ENCODE measurements around the gene TMEM229B.
A peak's percentile ranks its signal among the peaks of the same experiment; 100 is the strongest.

The TMEM229B gene

DNA sequence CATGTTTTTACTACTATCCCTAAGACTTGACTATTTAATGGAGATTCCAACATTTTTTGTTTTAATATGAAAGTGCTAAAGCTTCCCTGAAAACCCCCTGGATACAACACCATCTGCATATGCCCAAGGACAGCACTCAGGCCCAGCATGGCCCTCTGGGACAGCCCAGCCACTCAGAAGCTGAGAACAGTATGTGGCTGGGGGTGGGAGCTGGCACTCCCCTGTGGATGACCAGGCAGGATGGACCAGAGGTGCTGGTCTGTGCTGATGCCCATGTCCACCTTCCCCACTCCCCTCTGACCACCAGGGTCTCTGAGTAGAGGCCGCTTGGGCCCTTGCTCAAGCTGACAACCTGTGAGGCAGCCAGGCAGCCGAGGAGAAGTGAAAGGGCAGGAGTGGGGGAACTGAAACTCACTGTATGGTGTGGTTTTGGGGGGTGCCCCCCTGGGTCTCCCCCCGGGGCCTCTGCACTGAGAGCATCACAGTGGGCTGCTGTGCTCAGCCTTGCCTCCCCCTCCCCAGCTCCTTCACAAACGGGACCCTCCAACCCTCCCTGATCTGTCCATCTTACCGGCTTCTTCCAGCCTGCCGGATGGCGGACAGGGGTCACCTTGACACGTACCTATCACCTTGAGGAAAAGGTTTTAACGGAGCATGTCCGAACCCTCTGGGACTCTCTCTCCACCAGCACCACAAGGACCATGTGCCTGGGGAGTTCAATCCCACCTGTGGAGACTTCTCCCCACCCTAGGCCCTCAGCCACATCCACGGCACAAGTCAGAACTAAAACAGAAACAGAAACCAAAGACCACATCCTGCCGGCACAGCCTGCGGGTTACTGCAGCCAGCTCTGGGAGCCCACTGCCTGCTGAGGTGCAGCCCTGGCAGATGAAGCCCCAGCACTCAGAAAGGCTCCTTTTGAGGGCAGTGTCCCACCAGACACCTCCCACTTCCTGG lies at the start of gene TMEM229B:
Gene TMEM229B (minus strand): TSS at position 785 of the 957 bp plus-strand sequence. CDS start 14,798 bp downstream, outside the sequence.
- no peak within 1 kb of the TSS for H3K4me3 ChIP-seq (ENCODE audit: low read depth, low read length)
- H3K4me1 ChIP-seq (ENCODE audit: control insufficient read depth, insufficient read depth, low read length): peaks cover 20% of the 10 kb centered on the region
- no peak within 1 kb of the TSS for H3K27ac ChIP-seq (ENCODE audit: low read depth, low read length)
- H3K9me3 ChIP-seq (ENCODE audit: control insufficient read depth, insufficient read depth, low read depth, low read length): peaks cover 10% of the 10 kb centered on the region
- H3K9ac ChIP-seq (ENCODE audit: low read length): no peak within 1 kb of the TSS
- no peaks in the 10 kb centered on the region for H3K36me3 ChIP-seq (ENCODE audit: control insufficient read depth, insufficient read depth, low read length)
- no peaks in the 10 kb centered on the region for H3K27me3 ChIP-seq (ENCODE audit: control insufficient read depth, insufficient read depth, low read length)

DNA sequence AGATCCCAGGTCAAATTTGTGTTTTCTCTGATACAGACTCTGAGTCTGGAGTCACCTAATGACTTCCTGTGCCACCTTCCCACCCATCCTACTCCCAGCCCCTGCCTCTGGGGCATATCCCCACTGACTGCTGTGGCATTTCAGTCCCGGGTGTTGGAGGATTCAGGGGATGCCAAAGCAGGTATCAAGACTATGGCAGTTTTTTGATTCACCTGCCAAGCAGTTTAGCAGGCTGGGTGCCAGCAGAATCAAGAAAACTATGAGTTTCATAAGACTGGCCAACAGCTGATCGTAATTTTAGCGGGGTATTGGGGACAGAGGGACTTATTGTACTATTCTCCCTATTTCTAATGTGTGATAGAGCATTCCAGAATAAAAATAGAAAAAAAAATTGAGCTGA lies 49.2 kb upstream of the TMEM229B start:
- Histone ChIP-seq H3K9ac (ENCODE audit: low read length) (no peak overlapping the region), H3K4me3 (ENCODE audit: low read depth, low read length) (no peak overlapping the region), H3K27ac (ENCODE audit: low read depth, low read length) (no peak overlapping the region), H3K36me3 (ENCODE audit: control insufficient read depth, insufficient read depth, low read length) (no peaks in the 10 kb centered on the region), H3K27me3 (ENCODE audit: control insufficient read depth, insufficient read depth, low read length) (no peaks in the 10 kb centered on the region), H3K4me1 (ENCODE audit: control insufficient read depth, insufficient read depth, low read length) (peaks cover 37% of the 10 kb centered on the region), H3K9me3 (ENCODE audit: control insufficient read depth, insufficient read depth, low read depth, low read length) (no peaks in the 10 kb centered on the region)

DNA sequence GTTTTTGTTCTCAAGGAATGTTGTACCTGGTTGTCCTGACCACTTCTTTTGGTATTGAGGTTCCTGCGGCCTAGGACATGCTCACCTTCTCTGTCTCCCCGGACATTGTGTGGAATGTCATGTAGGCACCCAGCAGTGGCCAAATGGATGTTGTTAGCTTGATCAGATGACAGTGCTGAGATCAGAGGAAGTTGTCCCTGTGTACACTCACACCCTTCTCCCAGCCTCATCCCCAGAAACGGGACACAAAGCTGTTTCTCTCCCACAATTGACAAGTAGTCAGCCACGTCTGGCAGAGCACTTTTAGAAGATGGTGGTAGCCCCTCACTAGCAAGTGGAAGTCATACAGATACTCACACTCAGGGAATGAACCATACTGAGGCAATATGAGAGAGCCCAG lies 47.6 kb upstream of the TMEM229B start:
- H3K27me3 ChIP-seq (ENCODE audit: control insufficient read depth, insufficient read depth, low read length): no peaks in the 10 kb centered on the region
- H3K27ac ChIP-seq (ENCODE audit: low read depth, low read length): no peak overlapping the region
- peaks cover 32% of the 10 kb centered on the region for H3K4me1 ChIP-seq (ENCODE audit: control insufficient read depth, insufficient read depth, low read length)
- no peaks in the 10 kb centered on the region for H3K9me3 ChIP-seq (ENCODE audit: control insufficient read depth, insufficient read depth, low read depth, low read length)
- H3K36me3 ChIP-seq (ENCODE audit: control insufficient read depth, insufficient read depth, low read length): no peaks in the 10 kb centered on the region
- H3K9ac ChIP-seq (ENCODE audit: low read length): no peak overlapping the region
- no peak overlapping the region for H3K4me3 ChIP-seq (ENCODE audit: low read depth, low read length)

DNA sequence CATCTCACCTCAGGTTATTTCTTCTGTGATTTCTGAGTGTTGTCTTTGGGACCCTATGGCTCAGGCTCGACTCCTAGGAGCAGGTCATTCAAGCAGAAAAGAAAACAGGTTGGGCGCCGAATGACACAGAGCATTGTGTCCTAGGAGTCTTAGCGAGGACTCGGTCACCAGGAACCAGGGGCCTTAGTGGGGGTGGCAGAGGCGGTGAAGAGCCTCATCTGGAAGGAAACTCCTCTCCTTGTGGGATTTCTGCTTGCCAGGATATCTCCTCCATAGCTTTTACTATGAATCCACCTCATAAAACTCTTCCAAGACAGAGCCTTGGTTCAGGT lies 45.2 kb upstream of the TMEM229B start:
- H3K9me3 ChIP-seq (ENCODE audit: control insufficient read depth, insufficient read depth, low read depth, low read length): no peaks in the 10 kb centered on the region
- H3K36me3 ChIP-seq (ENCODE audit: control insufficient read depth, insufficient read depth, low read length): no peaks in the 10 kb centered on the region
- peaks cover 16% of the 10 kb centered on the region for H3K4me1 ChIP-seq (ENCODE audit: control insufficient read depth, insufficient read depth, low read length)
- peak overlapping the region; percentile 71 for H3K9ac ChIP-seq (ENCODE audit: low read length)
- H3K4me3 ChIP-seq (ENCODE audit: low read depth, low read length): peak overlapping the region; percentile 80
- no peak overlapping the region; the same call in 1 of the 2 replicates for H3K27ac ChIP-seq (ENCODE audit: low read depth, low read length)
- H3K27me3 ChIP-seq (ENCODE audit: control insufficient read depth, insufficient read depth, low read length): no peaks in the 10 kb centered on the region

DNA sequence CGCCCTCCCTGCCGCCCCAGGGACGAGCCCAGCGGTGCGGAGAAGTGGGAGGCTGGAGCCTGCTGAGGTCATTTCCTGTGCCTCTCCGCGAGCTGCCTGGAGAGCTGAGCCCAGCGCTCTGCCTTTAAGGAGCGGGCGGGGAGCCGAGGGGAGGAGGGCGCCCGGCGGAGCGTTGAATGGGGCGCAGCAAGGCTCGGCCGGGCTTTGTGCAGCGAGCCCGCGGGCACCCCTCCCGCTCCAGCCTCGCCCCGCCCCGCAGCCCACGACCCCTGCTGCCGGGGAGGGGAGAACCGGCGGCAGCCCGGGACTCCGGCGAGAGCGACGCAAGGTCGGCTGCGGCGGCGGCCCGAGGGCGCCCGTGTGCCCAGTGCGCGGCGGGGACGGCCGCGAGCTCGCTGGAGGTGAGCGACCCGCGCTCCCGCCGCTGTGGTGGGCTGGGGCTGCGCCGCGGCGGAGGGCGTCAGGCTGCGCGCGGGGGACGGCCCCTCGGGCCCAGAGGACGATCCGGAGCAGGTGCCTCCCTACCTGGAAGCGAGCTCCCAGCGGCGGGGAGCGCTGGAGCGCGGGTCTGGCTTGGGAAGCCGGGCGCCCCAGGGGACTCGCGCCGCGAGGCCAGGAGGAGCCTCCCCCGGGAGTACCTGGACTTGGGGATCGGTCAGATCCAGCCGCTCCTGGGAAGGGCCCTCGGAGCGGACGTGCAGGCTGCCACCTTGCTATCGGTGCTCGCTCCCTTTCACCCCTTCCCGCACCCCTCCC lies 44.7 kb upstream of the TMEM229B start, which contains the start of gene PLEKHH1:
Gene PLEKHH1 (plus strand): TSS at position 293 of the 756 bp plus-strand sequence. CDS start 8,578 bp downstream, outside the sequence.
- Histone ChIP-seq H3K36me3 (ENCODE audit: control insufficient read depth, insufficient read depth, low read length) (no peaks in the 10 kb centered on the region), H3K9me3 (ENCODE audit: control insufficient read depth, insufficient read depth, low read depth, low read length) (no peaks in the 10 kb centered on the region), H3K4me3 (ENCODE audit: low read depth, low read length) (peak within 1 kb of the TSS; percentile 80), H3K9ac (ENCODE audit: low read length) (peak within 1 kb of the TSS; percentile 71), H3K27me3 (ENCODE audit: control insufficient read depth, insufficient read depth, low read length) (no peaks in the 10 kb centered on the region), H3K4me1 (ENCODE audit: control insufficient read depth, insufficient read depth, low read length) (peaks cover 10% of the 10 kb centered on the region; the same call in 1 of the 2 replicates), H3K27ac (ENCODE audit: low read depth, low read length) (peak within 1 kb of the TSS; percentile 55; the same call in 1 of the 2 replicates)

DNA sequence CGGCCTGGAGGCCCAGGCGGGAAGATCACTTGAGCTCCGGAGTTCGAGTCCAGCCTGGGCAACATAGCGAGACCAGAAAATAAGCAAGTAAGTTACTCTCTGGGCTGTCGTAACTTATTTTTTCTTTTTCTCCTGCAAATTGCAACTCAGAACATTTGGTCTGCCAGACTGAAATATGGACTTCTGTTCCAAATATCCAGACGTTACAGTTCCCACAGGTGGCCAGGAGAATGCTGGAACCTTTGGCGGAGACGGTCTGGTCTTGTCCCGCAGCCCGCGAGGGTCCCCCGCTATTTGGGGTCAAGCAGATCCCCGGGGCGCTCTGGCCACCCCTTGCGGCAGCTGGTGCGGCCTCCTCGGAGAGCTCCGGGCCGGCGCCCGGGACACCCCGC lies 44.1 kb upstream of the TMEM229B start:
- H3K4me3 ChIP-seq (ENCODE audit: low read depth, low read length): peak overlapping the region; percentile 80
- no peaks in the 10 kb centered on the region for H3K27me3 ChIP-seq (ENCODE audit: control insufficient read depth, insufficient read depth, low read length)
- peak overlapping the region; percentile 71 for H3K9ac ChIP-seq (ENCODE audit: low read length)
- H3K9me3 ChIP-seq (ENCODE audit: control insufficient read depth, insufficient read depth, low read depth, low read length): no peaks in the 10 kb centered on the region
- peaks cover 9% of the 10 kb centered on the region; the same call in 1 of the 2 replicates for H3K4me1 ChIP-seq (ENCODE audit: control insufficient read depth, insufficient read depth, low read length)
- H3K27ac ChIP-seq (ENCODE audit: low read depth, low read length): peak overlapping the region; percentile 55; the same call in 1 of the 2 replicates
- H3K36me3 ChIP-seq (ENCODE audit: control insufficient read depth, insufficient read depth, low read length): no peaks in the 10 kb centered on the region

DNA sequence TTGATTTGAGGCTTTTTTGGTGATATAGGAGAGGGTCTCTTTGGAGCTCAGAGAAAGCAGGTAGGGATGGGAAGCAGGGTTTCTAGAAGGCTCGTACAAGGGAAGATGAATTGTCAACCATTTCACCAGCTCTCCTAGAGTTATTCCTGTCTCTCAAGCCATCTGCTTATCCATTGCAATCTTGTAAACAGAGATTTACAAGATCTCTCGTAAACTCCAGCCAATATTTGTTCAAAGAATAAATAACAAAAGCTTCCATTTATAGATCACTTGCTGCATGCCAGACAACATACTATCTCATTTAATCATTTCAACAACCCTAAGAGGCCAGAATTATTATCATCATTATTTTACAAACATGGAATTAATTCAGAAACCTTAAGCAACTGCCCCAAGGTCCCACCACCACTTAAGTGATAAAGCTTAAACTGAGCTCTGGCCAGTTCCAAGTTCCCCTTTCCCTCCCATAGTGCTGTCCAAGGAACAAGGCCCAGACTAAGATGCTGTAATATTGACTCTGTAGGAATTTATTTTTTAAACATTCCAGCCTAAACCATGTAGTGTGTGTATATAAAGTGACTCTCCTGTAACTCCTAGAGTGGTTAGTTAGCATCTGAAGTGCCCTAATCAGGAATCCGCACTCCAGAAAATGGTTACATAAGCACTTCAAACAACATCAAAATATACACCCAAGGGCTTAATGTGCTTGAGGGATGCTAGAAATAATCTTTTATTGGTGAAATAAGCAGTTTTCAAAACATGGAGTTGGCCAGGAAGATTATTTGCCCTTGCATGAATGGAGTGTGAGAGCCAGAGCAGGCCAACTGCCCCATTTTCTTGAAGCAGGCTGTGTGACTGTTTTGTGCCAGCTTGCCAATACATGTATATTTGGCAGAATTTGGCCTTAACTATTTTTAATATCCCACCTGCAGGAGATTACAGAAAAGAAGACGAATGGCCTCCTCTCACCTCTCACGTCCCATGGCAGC lies 41.7 kb upstream of the TMEM229B start:
- Histone ChIP-seq H3K4me1 (ENCODE audit: control insufficient read depth, insufficient read depth, low read length) (peaks cover 13% of the 10 kb centered on the region; the same call in 1 of the 2 replicates), H3K4me3 (ENCODE audit: low read depth, low read length) (no peak overlapping the region), H3K9ac (ENCODE audit: low read length) (no peak overlapping the region), H3K27me3 (ENCODE audit: control insufficient read depth, insufficient read depth, low read length) (no peaks in the 10 kb centered on the region), H3K27ac (ENCODE audit: low read depth, low read length) (no peak overlapping the region), H3K36me3 (ENCODE audit: control insufficient read depth, insufficient read depth, low read length) (no peaks in the 10 kb centered on the region), H3K9me3 (ENCODE audit: control insufficient read depth, insufficient read depth, low read depth, low read length) (no peaks in the 10 kb centered on the region)

DNA sequence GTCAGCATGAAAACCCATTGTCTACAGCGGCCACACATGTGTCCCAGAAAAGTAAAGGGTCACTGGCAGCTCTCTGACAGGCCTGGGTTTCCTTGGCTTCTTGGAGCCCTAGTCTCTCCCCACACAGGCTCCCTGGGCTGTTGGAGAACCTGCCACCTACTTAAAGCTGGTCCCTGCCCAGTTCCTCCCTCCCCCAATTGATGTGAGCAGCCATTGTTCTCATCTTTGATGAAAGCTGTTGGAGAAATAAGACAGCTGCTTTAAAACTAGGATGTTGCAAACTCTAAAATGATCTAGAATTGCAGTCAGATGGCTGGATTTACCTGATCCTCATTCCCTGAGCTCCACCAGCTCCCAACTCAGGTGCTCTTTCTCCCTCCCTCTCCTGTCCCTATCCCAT lies 39.8 kb upstream of the TMEM229B start:
- H3K4me1 ChIP-seq (ENCODE audit: control insufficient read depth, insufficient read depth, low read length): peaks cover 13% of the 10 kb centered on the region; the same call in 1 of the 2 replicates
- no peak overlapping the region for H3K4me3 ChIP-seq (ENCODE audit: low read depth, low read length)
- H3K27ac ChIP-seq (ENCODE audit: low read depth, low read length): no peak overlapping the region
- no peak overlapping the region for H3K9ac ChIP-seq (ENCODE audit: low read length)
- no peaks in the 10 kb centered on the region for H3K36me3 ChIP-seq (ENCODE audit: control insufficient read depth, insufficient read depth, low read length)
- H3K27me3 ChIP-seq (ENCODE audit: control insufficient read depth, insufficient read depth, low read length): no peaks in the 10 kb centered on the region
- no peaks in the 10 kb centered on the region for H3K9me3 ChIP-seq (ENCODE audit: control insufficient read depth, insufficient read depth, low read depth, low read length)

DNA sequence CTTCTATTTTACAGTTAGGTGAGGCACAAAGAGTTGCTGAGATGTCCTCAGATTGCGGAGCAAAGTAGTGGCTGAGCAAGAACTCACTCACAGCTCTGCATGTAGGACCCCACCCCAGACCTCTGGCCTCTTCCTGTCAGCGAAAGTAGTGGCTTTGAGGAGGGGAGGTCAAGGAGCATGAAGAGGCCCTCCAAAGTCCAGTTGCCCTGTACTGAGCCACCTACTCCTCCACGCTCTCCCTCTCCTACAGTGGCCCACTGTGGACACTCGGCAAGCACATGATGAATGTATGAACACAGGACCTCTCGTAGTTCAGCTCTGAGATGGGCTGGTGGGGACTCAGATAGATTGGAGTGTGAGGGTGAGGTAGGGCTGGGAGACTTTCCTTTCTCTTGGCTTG lies 39.2 kb upstream of the TMEM229B start:
- no peaks in the 10 kb centered on the region for H3K9me3 ChIP-seq (ENCODE audit: control insufficient read depth, insufficient read depth, low read depth, low read length)
- H3K9ac ChIP-seq (ENCODE audit: low read length): no peak overlapping the region
- H3K36me3 ChIP-seq (ENCODE audit: control insufficient read depth, insufficient read depth, low read length): no peaks in the 10 kb centered on the region
- no peak overlapping the region for H3K27ac ChIP-seq (ENCODE audit: low read depth, low read length)
- H3K4me3 ChIP-seq (ENCODE audit: low read depth, low read length): no peak overlapping the region
- H3K4me1 ChIP-seq (ENCODE audit: control insufficient read depth, insufficient read depth, low read length): peaks cover 13% of the 10 kb centered on the region; the same call in 1 of the 2 replicates
- H3K27me3 ChIP-seq (ENCODE audit: control insufficient read depth, insufficient read depth, low read length): no peaks in the 10 kb centered on the region

Measured in HUES6 (cell line).